ENCODE results near the gene YEATS2. TPM values are rescaled to one million over a fixed set of nuclear protein-coding genes. Genes with fewer than 3 reads are reported as not detected.
"Not testable (repeated sequence)": the region's sequence is repeated elsewhere in the genome, so short reads cannot be mapped to it uniquely, and the experiment has no call there.

Gene YEATS2
- total and polyA plus RNA-seq, 12 donors: 4.9 to 27.1 (median 14.0) TPM

DNA sequence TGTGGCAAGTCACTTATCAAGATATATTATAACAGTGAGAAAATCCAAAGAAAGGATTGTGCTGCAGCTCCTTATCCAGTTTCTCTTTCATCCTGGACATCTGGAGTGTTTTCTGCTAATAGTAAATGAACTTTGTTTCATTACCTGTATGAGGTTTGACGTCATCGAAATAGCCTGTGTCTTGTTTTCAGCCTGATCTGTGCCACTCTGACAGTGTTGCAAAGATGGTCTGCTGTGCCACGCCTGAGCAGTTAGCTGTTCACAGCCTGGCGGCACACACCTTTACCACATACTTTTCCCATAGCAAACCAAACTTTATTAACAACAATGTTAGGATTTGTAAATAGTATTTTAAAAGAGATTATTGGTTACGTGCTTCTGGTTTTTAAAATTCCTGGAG, 34.0 kb downstream of the YEATS2 start:
- Histone ChIP-seq H3K9me3 (replicated peaks in 1 of 3) (no peaks in the 10 kb centered on the region), H3K4me1 (replicated peaks in 1 of 2) (peaks cover 0 to 7% of the 10 kb centered on the region in 2 donors), H3K36me3 (replicated peaks in 1 of 2) (peaks cover 0 to 45% of the 10 kb centered on the region in 2 donors), H3K27me3 (no peaks in the 10 kb centered on the region), H3K27ac (no peak overlapping the region), H3K4me3 (no peak overlapping the region)
- 87 to 95% (median 90%) methylated on average over 5 of the region's 5 CpGs for WGBS, 4 donors
- no peak for DNase-seq
- no peak for TF ChIP-seq POLR2A (IDR thresholded peaks at IDR 0.05)
- TF ChIP-seq, protein P1, sequence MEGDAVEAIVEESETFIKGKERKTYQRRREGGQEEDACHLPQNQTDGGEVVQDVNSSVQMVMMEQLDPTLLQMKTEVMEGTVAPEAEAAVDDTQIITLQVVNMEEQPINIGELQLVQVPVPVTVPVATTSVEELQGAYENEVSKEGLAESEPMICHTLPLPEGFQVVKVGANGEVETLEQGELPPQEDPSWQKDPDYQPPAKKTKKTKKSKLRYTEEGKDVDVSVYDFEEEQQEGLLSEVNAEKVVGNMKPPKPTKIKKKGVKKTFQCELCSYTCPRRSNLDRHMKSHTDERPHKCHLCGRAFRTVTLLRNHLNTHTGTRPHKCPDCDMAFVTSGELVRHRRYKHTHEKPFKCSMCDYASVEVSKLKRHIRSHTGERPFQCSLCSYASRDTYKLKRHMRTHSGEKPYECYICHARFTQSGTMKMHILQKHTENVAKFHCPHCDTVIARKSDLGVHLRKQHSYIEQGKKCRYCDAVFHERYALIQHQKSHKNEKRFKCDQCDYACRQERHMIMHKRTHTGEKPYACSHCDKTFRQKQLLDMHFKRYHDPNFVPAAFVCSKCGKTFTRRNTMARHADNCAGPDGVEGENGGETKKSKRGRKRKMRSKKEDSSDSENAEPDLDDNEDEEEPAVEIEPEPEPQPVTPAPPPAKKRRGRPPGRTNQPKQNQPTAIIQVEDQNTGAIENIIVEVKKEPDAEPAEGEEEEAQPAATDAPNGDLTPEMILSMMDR (IDR thresholded peaks at IDR 0.05): no peak
- intact Hi-C loops (cut with DNase I): no loop called here

DNA sequence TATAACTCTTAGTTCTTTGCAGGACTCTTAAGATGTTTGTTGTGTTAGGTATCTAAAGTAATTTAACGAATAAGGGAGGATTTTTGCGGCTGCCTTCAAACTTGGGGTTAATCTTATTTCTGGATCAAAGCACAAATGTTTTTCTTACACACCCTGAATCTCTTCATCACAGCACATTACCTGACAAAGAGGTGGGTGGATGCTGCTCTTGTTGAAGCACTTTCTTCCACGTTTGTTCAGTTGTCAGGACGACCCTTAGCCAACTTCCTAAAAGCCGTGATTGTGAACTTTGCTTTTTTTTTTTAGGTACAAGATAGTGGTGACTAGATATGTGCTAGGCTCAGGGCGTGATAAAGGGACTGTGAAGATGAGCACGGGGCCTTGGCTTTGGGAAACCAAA, 36.0 kb downstream of the YEATS2 start:
- Histone ChIP-seq H3K36me3 (replicated peaks in 1 of 2) (peaks cover 0 to 27% of the 10 kb centered on the region in 2 donors), H3K9me3 (replicated peaks in 1 of 3) (no peaks in the 10 kb centered on the region), H3K27me3 (no peaks in the 10 kb centered on the region), H3K27ac (no peak overlapping the region), H3K4me3 (no peak overlapping the region), H3K4me1 (replicated peaks in 1 of 2) (peaks cover 0 to 7% of the 10 kb centered on the region in 2 donors)
- no peak for TF ChIP-seq POLR2A (IDR thresholded peaks at IDR 0.05)
- TF ChIP-seq, protein P1 (IDR thresholded peaks at IDR 0.05): no peak
- 89 to 92% (median 90%) methylated on average over 7 of the region's 7 CpGs for WGBS, 4 donors
- intact Hi-C loops (cut with DNase I): no loop called here
- no peak for DNase-seq

DNA sequence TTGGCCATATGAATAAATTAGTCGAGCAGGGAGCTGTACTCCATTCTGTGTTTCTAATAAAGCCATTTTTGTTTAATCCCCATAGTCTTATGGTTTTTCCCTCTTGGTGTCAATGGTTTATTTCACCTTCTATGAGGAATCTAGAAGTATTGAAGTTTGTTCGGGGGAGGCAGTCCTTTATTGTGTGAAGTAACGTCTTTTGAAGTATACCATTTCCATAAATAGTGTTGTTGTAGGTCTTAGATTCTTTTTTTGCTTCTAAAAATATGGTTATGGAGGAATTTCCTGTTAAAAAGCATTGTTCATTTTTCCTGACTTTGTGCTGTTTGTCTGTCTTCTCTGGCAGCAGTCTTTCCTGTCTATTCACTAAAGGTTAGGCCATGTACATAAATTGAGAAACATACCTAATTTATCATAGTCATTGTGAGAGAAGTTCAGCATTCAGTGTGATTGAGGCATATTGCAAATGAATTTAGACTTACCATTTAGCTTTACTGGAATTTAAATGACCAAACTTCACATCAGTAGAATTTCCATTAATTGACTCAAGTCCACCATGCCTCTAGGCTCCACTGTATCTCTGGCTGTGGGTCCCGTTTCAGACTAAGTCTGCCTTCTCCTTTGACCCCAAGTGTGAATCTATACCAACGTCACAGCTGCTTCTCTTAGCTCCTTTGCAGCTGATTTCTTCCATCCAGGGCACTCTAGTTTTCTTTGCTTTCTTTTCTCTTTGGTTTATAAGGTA, 37.3 kb downstream of the YEATS2 start:
- Histone ChIP-seq H3K27ac (no peak overlapping the region), H3K36me3 (replicated peaks in 1 of 2) (peaks cover 0 to 17% of the 10 kb centered on the region in 2 donors), H3K9me3 (replicated peaks in 1 of 3) (no peaks in the 10 kb centered on the region), H3K27me3 (no peaks in the 10 kb centered on the region), H3K4me1 (replicated peaks in 1 of 2) (peaks cover 0 to 7% of the 10 kb centered on the region in 2 donors), H3K4me3 (no peak overlapping the region)
- intact Hi-C loops (cut with DNase I): no loop called here
- 68 to 75% (median 73%) methylated on average over 5 of the region's 5 CpGs for WGBS, 4 donors
- DNase-seq: no peak
- TF ChIP-seq, protein P1 (IDR thresholded peaks at IDR 0.05): no peak
- no peak for TF ChIP-seq POLR2A (IDR thresholded peaks at IDR 0.05)

DNA sequence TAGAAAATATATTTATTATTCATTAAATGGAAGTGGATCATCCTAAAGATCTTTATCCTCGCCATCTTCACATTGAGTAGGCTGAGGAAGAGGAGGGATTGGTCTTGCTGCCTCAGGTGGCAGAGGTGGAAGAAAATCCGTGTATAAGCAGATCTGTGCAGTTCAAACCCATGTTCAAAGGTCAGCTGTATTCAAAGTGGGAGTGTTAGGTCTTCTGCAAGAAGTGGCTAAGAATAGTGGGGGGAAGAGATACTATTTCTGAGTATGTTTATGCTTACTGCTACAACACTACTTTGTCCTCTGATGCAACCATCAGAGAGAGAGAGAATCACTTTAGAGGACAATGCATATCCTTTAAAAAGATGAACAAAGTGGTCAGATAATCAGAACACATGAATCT, 39.5 kb downstream of the YEATS2 start:
- DNase-seq: no peak
- TF ChIP-seq, protein P1 (IDR thresholded peaks at IDR 0.05): no peak
- TF ChIP-seq POLR2A (IDR thresholded peaks at IDR 0.05): no peak
- no peak overlapping the region for H3K27ac ChIP-seq
- H3K9me3 ChIP-seq (replicated peaks in 1 of 3): no peaks in the 10 kb centered on the region
- intact Hi-C loops (cut with DNase I): no loop called here
- H3K4me3 ChIP-seq: no peak overlapping the region
- 84 to 95% (median 86%) methylated on average over 2 of the region's 2 CpGs for WGBS, 4 donors
- peaks cover 0 to 7% of the 10 kb centered on the region in 2 donors for H3K4me1 ChIP-seq (replicated peaks in 1 of 2)
- no peaks in the 10 kb centered on the region for H3K27me3 ChIP-seq
- H3K36me3 ChIP-seq (replicated peaks in 1 of 2): peaks cover 0 to 10% of the 10 kb centered on the region in 2 donors

DNA sequence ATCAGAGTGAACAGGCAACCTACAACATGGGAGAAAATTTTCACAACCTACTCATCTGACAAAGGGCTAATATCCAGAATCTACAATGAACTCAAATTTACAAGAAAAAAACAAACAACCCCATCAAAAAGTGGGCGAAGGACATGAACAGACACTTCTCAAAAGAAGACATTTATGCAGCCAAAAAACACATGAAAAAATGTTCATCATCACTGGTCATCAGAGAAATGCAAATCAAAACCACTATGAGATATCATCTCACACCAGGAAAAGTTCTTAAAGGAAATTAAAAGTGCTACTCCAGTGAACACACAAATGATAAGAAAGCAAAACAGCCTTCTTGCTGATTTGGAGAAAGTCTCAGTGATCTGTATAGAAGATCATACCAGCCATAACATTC, 42.6 kb downstream of the YEATS2 start:
- WGBS, 4 donors: 100% methylated on average over 1 of the region's 1 CpG; no CpG with 5 or more reads in 3 of the 4 donors
- H3K4me3 ChIP-seq; DNase-seq; H3K27ac ChIP-seq; H3K27me3 ChIP-seq; H3K4me1 ChIP-seq (replicated peaks in 1 of 2); intact Hi-C loops (cut with DNase I); H3K36me3 ChIP-seq (replicated peaks in 1 of 2); H3K9me3 ChIP-seq (replicated peaks in 1 of 3): not testable (repeated sequence)
